BLaER1 (cell line): ENCODE results near the gene NSG1.

Source experiments
- H3K27ac ChIP-seq: shearing (Covaris generic); formaldehyde crosslinking; 2 replicates; pipeline ENCODE4 v1.8.1; 2022
- H3K27me3 ChIP-seq: shearing (Covaris generic); formaldehyde crosslinking; 2 replicates; pipeline ENCODE4 v1.8.1; 2022
- H3K36me3 ChIP-seq: shearing (Covaris generic); formaldehyde crosslinking; 2 replicates; pipeline ENCODE4 v1.8.1; 2022
- H3K4me1 ChIP-seq: shearing (Covaris generic); formaldehyde crosslinking; 2 replicates; pipeline ENCODE4 v1.8.1; 2022
- H3K4me2 ChIP-seq: shearing (Covaris generic); formaldehyde crosslinking; 2 replicates; pipeline ENCODE4 v1.8.1; 2022
- H3K4me3 ChIP-seq: shearing (Covaris generic); formaldehyde crosslinking; 2 replicates; pipeline ENCODE4 v1.8.1; 2022
- H3K9ac ChIP-seq: shearing (Covaris generic); formaldehyde crosslinking; 2 replicates; pipeline ENCODE4 v1.8.1; 2022
- H3K9me3 ChIP-seq: shearing (Covaris generic); formaldehyde crosslinking; 2 replicates; pipeline ENCODE4 v1.8.1; 2022
- H4K20me1 ChIP-seq: shearing (Covaris generic); formaldehyde crosslinking; 2 replicates; pipeline ENCODE4 v1.8.1; 2022
- Cebpa-rat ChIP-seq: shearing (Covaris generic); IDR thresholded peaks from 2 replicates; pipeline ENCODE4 v1.8.1; 2022

The NSG1 gene

DNA sequence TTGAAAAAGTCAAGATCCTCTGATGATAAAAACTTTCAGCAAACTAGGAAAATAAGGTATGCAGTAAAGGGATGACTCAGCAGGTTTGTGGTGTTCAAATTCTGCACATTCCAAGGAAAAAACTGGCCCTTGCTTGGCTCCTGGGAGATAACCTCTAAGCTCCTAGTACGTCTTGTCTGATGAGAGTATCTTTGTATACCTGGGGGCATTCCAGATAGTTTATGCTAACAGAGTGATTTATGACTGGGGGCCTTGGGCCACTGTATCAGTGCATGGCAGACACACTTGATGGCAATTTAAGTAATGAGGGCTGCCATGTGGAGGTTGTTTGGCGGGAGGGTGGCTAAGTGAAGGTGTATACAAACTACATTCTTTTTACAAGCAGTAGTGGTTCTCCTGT is 56.9 kb downstream of the NSG1 start:
- Histone ChIP-seq H3K4me1 (no peaks in the 10 kb centered on the region), H3K27ac (no peak overlapping the region), H3K9me3 (no peaks in the 10 kb centered on the region), H3K4me3 (no peak overlapping the region), H3K36me3 (peaks cover 21% of the 10 kb centered on the region), H3K27me3 (no peaks in the 10 kb centered on the region), H4K20me1 (no peaks in the 10 kb centered on the region), H3K9ac (no peak overlapping the region), H3K4me2 (no peak overlapping the region)
- TF ChIP-seq Cebpa-rat = no peak

- Histone ChIP-seq H3K4me3 (no peak overlapping the region), H3K4me1 (peaks cover 11% of the 10 kb centered on the region), H3K9ac (no peak overlapping the region), H3K27ac (no peak overlapping the region), H4K20me1 (no peaks in the 10 kb centered on the region), H3K9me3 (no peaks in the 10 kb centered on the region), H3K36me3 (peaks cover 24% of the 10 kb centered on the region; the same call in 1 of the 2 replicates), H3K4me2 (no peak overlapping the region), H3K27me3 (no peaks in the 10 kb centered on the region)
- no peak for TF ChIP-seq Cebpa-rat
These were observed 59.5 kb downstream of the NSG1 start for GRCh38 chr4:4446434-4446833.

- Histone ChIP-seq H3K36me3 (peaks cover 82% of the 10 kb centered on the region), H3K4me3 (no peak overlapping the region), H4K20me1 (no peaks in the 10 kb centered on the region), H3K4me2 (no peak overlapping the region), H3K9me3 (no peaks in the 10 kb centered on the region), H3K27ac (no peak overlapping the region), H3K27me3 (no peaks in the 10 kb centered on the region), H3K9ac (no peak overlapping the region), H3K4me1 (peaks cover 7% of the 10 kb centered on the region)
- TF ChIP-seq Cebpa-rat = no peak
These were observed 68.4 kb downstream of the NSG1 start for GRCh38 chr4:4455210-4455865.

DNA sequence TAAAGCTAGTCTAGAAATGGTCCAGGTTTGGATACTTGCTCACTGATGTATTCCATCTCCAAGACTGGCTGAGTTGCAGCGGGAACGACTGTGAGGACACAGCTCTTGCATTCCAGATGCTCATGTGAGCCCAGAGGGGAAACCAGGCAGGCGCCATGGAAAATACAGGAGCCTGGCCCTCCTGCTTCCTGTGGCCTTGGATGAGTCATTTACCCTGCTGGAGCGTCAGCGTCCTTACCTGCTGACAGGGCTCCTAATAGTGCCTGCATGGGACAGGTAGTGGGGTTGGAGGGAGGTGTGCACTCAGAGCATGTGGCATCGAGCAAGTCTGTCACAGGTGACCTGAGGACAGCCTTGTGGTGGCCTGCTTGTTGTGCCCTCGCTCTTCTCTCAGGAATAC is 69.4 kb downstream of the NSG1 start:
- Histone ChIP-seq H3K27ac (no peak overlapping the region), H3K36me3 (peaks cover 88% of the 10 kb centered on the region)

GRCh38 chr4:4456816-4457578 is 70.1 kb downstream of the NSG1 start:
- Histone ChIP-seq H4K20me1 (no peaks in the 10 kb centered on the region), H3K27ac (no peak overlapping the region), H3K4me3 (no peak overlapping the region), H3K9ac (no peak overlapping the region), H3K36me3 (peaks cover 92% of the 10 kb centered on the region), H3K4me1 (no peaks in the 10 kb centered on the region), H3K27me3 (no peaks in the 10 kb centered on the region), H3K4me2 (no peak overlapping the region), H3K9me3 (no peaks in the 10 kb centered on the region)
- no peak for TF ChIP-seq Cebpa-rat

More for the DNA sequence above, 69.4 kb downstream of the NSG1 start:
- H3K4me3 ChIP-seq = no peak overlapping the region
- no peaks in the 10 kb centered on the region for H3K27me3 ChIP-seq
- H3K4me1 ChIP-seq = no peaks in the 10 kb centered on the region
- no peak for TF ChIP-seq Cebpa-rat
- H4K20me1 ChIP-seq = no peaks in the 10 kb centered on the region
- H3K4me2 ChIP-seq = no peak overlapping the region
- no peaks in the 10 kb centered on the region for H3K9me3 ChIP-seq
- H3K9ac ChIP-seq = no peak overlapping the region

DNA sequence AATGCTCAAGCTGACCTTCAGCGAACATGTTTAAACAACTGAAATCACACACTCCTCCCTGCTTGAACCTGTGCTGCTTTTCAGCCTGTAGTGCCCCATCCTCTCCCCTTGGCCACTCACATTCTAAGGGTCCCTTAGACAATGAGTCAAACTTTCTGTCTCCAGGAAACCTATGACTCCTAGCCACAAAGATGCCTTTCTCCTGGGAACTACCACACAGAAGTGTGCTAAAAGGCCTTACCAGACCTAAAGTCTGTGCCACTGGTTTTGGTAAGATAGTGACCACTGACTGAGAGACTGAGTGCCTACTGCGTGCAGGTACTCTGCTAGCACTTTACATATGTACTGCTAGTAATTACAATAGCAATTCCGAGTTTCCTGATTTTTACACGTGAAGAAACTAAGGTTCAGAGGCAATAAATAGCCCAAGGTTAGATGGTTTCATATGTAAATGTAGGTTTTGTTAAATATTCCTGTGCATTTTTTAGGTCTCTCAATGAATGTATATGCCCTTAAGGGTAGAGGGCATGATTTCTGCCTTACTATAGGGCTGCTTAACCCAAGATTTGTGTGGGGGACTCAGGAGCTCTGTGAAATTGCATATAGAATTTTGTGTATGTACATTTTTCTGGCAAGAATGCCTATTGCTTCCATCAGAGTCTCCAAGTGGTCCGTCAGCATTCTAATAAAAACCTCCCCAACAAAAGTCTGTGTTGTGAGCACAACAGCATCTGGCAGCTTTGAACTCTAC is 71.1 kb downstream of the NSG1 start:
- Histone ChIP-seq H3K4me2 (no peak overlapping the region), H3K9ac (no peak overlapping the region), H3K4me3 (no peak overlapping the region), H3K9me3 (no peaks in the 10 kb centered on the region), H3K36me3 (peaks cover 82% of the 10 kb centered on the region), H3K27ac (no peak overlapping the region), H3K27me3 (no peaks in the 10 kb centered on the region), H3K4me1 (no peaks in the 10 kb centered on the region), H4K20me1 (no peaks in the 10 kb centered on the region)
- TF ChIP-seq Cebpa-rat = no peak

DNA sequence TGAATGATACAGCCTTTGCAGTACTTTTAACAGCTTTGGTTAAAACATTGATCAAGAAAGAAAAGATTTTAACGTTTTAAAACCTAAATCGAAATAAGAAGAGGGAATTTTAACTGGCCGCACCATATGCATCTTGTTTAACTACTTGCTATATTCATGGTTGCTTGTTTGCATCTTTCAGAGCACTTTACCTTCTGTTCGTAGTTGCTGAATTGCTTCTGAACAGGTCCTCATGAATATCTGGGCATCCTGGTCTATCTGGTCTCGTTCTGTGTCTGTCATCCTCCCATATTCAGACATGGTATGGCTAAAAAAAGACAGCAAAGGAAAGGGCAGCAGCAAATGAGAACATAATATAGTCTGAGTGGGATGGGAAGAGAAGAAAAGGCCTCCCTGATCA is 72.3 kb downstream of the NSG1 start:
- no peak for TF ChIP-seq Cebpa-rat
- no peak overlapping the region for H3K27ac ChIP-seq
- no peaks in the 10 kb centered on the region for H4K20me1 ChIP-seq
- peaks cover 70% of the 10 kb centered on the region for H3K36me3 ChIP-seq
- H3K9me3 ChIP-seq = no peaks in the 10 kb centered on the region
- H3K4me1 ChIP-seq = no peaks in the 10 kb centered on the region
- H3K27me3 ChIP-seq = no peaks in the 10 kb centered on the region
- H3K4me2 ChIP-seq = no peak overlapping the region
- no peak overlapping the region for H3K4me3 ChIP-seq
- no peak overlapping the region for H3K9ac ChIP-seq

- no peak for TF ChIP-seq Cebpa-rat
- H3K4me1 ChIP-seq = no peaks in the 10 kb centered on the region
- H3K36me3 ChIP-seq = peaks cover 64% of the 10 kb centered on the region
These were observed 73.9 kb downstream of the NSG1 start for GRCh38 chr4:4460759-4461158.

GRCh38 chr4:4461178-4461577 is 74.3 kb downstream of the NSG1 start:
- Histone ChIP-seq H3K9me3 (peaks cover 10% of the 10 kb centered on the region; the same call in 1 of the 2 replicates), H4K20me1 (no peaks in the 10 kb centered on the region), H3K9ac (no peak overlapping the region), H3K27ac (no peak overlapping the region), H3K4me1 (no peaks in the 10 kb centered on the region), H3K4me2 (no peak overlapping the region), H3K4me3 (no peak overlapping the region), H3K27me3 (no peaks in the 10 kb centered on the region), H3K36me3 (peaks cover 64% of the 10 kb centered on the region)
- no peak for TF ChIP-seq Cebpa-rat

More at GRCh38 chr4:4460759-4461158, 73.9 kb downstream of the NSG1 start:
- no peak overlapping the region for H3K4me3 ChIP-seq
- H3K4me2 ChIP-seq = no peak overlapping the region
- H4K20me1 ChIP-seq = no peaks in the 10 kb centered on the region
- H3K9me3 ChIP-seq = peaks cover 5% of the 10 kb centered on the region; the same call in 1 of the 2 replicates
- H3K9ac ChIP-seq = no peak overlapping the region
- H3K27me3 ChIP-seq = no peaks in the 10 kb centered on the region
- no peak overlapping the region for H3K27ac ChIP-seq

DNA sequence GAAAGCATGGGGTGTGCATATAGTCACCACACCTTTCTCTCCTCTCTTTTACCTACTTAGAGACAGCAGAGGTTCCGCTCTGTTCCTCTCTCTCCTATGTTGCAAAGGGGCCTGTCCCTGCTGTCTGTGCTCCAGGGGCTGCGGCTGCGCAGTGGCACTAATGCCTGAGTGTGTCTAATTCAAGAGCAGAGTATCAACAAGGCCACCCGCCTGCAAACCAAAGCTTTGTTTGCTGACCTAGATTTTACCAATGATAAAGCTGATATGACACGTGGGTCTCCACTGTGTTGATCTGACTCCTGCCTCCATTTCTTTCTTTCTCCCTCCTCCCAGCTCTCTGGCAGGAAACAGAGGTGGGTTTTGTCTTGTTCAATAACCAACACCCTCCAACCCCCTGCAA is 74.9 kb downstream of the NSG1 start:
- Histone ChIP-seq H3K27ac (no peak overlapping the region), H3K36me3 (peaks cover 64% of the 10 kb centered on the region)

More for the DNA sequence above, 74.9 kb downstream of the NSG1 start:
- no peak for TF ChIP-seq Cebpa-rat
- Histone ChIP-seq H3K27me3 (no peaks in the 10 kb centered on the region), H3K9me3 (peaks cover 16% of the 10 kb centered on the region), H4K20me1 (no peaks in the 10 kb centered on the region), H3K4me3 (no peak overlapping the region), H3K4me1 (no peaks in the 10 kb centered on the region), H3K9ac (no peak overlapping the region), H3K4me2 (no peak overlapping the region)
